HepG2 (cell line): ENCODE results near the gene AIF1. TPM values are rescaled to one million over a fixed set of nuclear protein-coding genes. Genes with fewer than 3 reads are reported as not detected.

Experiments used
- ATF1 ChIP-seq: IDR thresholded peaks from 2 replicates; pipeline ENCODE4 v1.6.1; 2016; ENCODE audit warnings: mild to moderate bottlenecking, control low read depth
- GTF2F1 ChIP-seq: fragments of 150-350 bp; IDR thresholded peaks from 2 replicates; pipeline ENCODE4 v1.6.1; 2014; ENCODE audit warnings: low read length
- GTF3A ChIP-seq: sonication (generic); formaldehyde crosslinking; conservative IDR thresholded peaks from 2 replicates; pipeline ENCODE4 v1.4.0; 2020; ENCODE audit warnings: mild to moderate bottlenecking, missing genetic modification reagents
- HNRNPK ChIP-seq: fragments of 200-400 bp; formaldehyde crosslinking; IDR thresholded peaks from 2 replicates; pipeline ENCODE4 v1.6.1; 2018; ENCODE audit warnings: low read length, low read depth, moderate library complexity, mild to moderate bottlenecking; ENCODE audit not compliant: poor library complexity, severe bottlenecking
- HOXA5 ChIP-seq: sonication (generic); formaldehyde crosslinking; IDR thresholded peaks from 2 replicates; pipeline ENCODE4 v1.4.0; 2020; ENCODE audit warnings: missing genetic modification reagents
- PHF8 ChIP-seq: sonication (generic); formaldehyde crosslinking; IDR thresholded peaks from 2 replicates; pipeline ENCODE4 v1.5.0; 2020; ENCODE audit warnings: missing genetic modification reagents
- RAD21 ChIP-seq: fragments of 450-650 bp; formaldehyde crosslinking; IDR thresholded peaks from 2 replicates; pipeline ENCODE4 v1.5.0; 2020; ENCODE audit warnings: mild to moderate bottlenecking
- SAFB2 ChIP-seq: sonication (generic); formaldehyde crosslinking; IDR thresholded peaks from 2 replicates; pipeline ENCODE4 v1.5.1; 2020; ENCODE audit warnings: missing genetic modification reagents, low read depth, mild to moderate bottlenecking, borderline replicate concordance
- SKI ChIP-seq: fragments of 450-650 bp; IDR thresholded peaks from one replicate; pipeline ENCODE4 v1.6.1; 2018; ENCODE audit warnings: mild to moderate bottlenecking; ENCODE audit not compliant: partially characterized antibody
- ZC3H13 ChIP-seq: sonication (generic); formaldehyde crosslinking; IDR thresholded peaks from 2 replicates; pipeline ENCODE4 v1.8.1; 2023; ENCODE audit warnings: mild to moderate bottlenecking, missing genetic modification reagents, moderate library complexity
- ZNF598 ChIP-seq: sonication (generic); formaldehyde crosslinking; IDR thresholded peaks from 2 replicates; pipeline ENCODE4 v1.5.1; 2020; ENCODE audit warnings: mild to moderate bottlenecking, missing genetic modification reagents, borderline replicate concordance
- polyA plus RNA-seq, 8 experiments: library from polyadenylated mRNA; depleted of rRNA in 3 of 8; stranded (reverse) in 7 of 8; unstranded in 1 of 8; fragments of >200 nt; fragmentation: Illumina TruSeq in 4 of 8; extraction: Trizol in 4 of 8; gene quantifications; 2 replicates each; pipeline versions ENCODE4 v1.2.1 to v1.2.3, GENCODE V29; 2011 to 2016; ENCODE audit warnings: low read depth in 4 of 8, missing spikeins in 1 of 8, mixed read lengths in 1 of 8; ENCODE audit not compliant: insufficient read depth in 1 of 8
- total RNA-seq, 5 experiments: library from RNA; depleted of rRNA; stranded (reverse); fragments of >200 nt; fragmentation: Illumina TruSeq; extraction: Trizol; gene quantifications; 2 replicates each; pipeline ENCODE4 v1.2.3, GENCODE V29; 2016; ENCODE audit warnings: low read depth in 1 of 5
- TF ChIP-seq, protein P1 (sequence below): sonication (generic); formaldehyde crosslinking; conservative IDR thresholded peaks from 2 replicates; pipeline ENCODE4 v1.4.0; 2020; ENCODE audit warnings: missing genetic modification reagents
- TF ChIP-seq, protein P2 (sequence below): IDR thresholded peaks from 2 replicates; pipeline ENCODE4 v1.4.0; 2020; ENCODE audit warnings: mild to moderate bottlenecking, missing genetic modification reagents
- TF ChIP-seq, protein P3 (sequence below): IDR thresholded peaks from 2 replicates; pipeline ENCODE4 v1.6.1; 2016; ENCODE audit warnings: mild to moderate bottlenecking
- TF ChIP-seq, protein P4 (sequence below): sonication (generic); formaldehyde crosslinking; IDR thresholded peaks from 2 replicates; pipeline ENCODE4 v1.8.0; 2022; ENCODE audit warnings: mild to moderate bottlenecking, missing genetic modification reagents
- TF ChIP-seq, protein P5 (sequence below): sonication (generic); formaldehyde crosslinking; IDR thresholded peaks from 2 replicates; pipeline ENCODE4 v1.4.0; 2020; ENCODE audit warnings: missing genetic modification reagents, borderline replicate concordance

Gene AIF1
- total and polyA plus RNA-seq, 2 of the 13 experiments (the other 11 are each of a cell fraction or from before 2014, with no cell fraction given), result 1.5 TPM; not detected in 1

DNA sequence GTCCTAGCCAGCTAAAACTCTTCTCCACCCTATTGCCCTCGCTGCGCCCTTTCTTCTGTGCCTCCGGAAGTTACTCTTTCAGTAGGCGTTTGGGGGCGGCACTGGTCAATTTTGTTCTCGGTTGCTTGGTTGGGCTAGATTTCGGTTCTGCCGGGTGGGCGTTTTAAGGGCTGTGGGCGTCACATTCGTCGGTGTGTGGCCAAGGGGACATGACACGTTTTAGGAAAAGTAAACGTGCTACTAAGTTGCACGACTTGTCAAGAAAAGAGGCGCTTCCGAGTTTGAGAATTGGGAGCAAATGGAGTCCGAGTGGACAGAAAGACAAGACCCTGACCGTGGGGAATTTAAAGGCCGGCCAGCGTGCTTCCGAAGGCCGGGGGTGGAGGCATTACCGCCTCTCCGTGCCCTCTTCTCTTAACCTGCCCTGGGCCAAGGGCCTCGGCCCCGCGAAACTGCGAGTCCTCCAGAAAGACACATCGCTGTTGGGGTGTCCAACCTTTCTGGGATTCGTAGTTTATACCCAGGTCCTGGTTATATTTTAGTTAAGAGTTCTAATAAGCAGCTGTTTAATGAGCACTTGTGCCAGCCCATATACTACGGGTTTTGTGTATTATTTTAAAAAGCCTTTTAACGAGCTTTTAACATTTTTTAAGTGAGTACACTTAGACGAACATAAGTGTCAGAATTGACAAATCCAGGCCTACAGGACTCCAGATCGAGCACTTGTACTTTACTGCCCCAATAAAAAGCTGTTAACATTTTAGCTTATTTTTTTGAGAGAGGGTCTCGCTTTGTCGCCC lies 38.1 kb downstream of the AIF1 start (continued):
- TF ChIP-seq, protein P1, sequence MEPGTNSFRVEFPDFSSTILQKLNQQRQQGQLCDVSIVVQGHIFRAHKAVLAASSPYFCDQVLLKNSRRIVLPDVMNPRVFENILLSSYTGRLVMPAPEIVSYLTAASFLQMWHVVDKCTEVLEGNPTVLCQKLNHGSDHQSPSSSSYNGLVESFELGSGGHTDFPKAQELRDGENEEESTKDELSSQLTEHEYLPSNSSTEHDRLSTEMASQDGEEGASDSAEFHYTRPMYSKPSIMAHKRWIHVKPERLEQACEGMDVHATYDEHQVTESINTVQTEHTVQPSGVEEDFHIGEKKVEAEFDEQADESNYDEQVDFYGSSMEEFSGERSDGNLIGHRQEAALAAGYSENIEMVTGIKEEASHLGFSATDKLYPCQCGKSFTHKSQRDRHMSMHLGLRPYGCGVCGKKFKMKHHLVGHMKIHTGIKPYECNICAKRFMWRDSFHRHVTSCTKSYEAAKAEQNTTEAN, result peak; percentile 38; the same call in 1 of the 2 replicates
- TF ChIP-seq SAFB2, result no peak
- TF ChIP-seq HOXA5, result peak; percentile 67; the same call in 1 of the 2 replicates
- TF ChIP-seq GTF2F1, result no peak
- TF ChIP-seq, protein P2, sequence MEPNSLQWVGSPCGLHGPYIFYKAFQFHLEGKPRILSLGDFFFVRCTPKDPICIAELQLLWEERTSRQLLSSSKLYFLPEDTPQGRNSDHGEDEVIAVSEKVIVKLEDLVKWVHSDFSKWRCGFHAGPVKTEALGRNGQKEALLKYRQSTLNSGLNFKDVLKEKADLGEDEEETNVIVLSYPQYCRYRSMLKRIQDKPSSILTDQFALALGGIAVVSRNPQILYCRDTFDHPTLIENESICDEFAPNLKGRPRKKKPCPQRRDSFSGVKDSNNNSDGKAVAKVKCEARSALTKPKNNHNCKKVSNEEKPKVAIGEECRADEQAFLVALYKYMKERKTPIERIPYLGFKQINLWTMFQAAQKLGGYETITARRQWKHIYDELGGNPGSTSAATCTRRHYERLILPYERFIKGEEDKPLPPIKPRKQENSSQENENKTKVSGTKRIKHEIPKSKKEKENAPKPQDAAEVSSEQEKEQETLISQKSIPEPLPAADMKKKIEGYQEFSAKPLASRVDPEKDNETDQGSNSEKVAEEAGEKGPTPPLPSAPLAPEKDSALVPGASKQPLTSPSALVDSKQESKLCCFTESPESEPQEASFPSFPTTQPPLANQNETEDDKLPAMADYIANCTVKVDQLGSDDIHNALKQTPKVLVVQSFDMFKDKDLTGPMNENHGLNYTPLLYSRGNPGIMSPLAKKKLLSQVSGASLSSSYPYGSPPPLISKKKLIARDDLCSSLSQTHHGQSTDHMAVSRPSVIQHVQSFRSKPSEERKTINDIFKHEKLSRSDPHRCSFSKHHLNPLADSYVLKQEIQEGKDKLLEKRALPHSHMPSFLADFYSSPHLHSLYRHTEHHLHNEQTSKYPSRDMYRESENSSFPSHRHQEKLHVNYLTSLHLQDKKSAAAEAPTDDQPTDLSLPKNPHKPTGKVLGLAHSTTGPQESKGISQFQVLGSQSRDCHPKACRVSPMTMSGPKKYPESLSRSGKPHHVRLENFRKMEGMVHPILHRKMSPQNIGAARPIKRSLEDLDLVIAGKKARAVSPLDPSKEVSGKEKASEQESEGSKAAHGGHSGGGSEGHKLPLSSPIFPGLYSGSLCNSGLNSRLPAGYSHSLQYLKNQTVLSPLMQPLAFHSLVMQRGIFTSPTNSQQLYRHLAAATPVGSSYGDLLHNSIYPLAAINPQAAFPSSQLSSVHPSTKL (CRISPR knock-in tag), result no peak
- TF ChIP-seq SKI, result no peak
- TF ChIP-seq, protein P3, sequence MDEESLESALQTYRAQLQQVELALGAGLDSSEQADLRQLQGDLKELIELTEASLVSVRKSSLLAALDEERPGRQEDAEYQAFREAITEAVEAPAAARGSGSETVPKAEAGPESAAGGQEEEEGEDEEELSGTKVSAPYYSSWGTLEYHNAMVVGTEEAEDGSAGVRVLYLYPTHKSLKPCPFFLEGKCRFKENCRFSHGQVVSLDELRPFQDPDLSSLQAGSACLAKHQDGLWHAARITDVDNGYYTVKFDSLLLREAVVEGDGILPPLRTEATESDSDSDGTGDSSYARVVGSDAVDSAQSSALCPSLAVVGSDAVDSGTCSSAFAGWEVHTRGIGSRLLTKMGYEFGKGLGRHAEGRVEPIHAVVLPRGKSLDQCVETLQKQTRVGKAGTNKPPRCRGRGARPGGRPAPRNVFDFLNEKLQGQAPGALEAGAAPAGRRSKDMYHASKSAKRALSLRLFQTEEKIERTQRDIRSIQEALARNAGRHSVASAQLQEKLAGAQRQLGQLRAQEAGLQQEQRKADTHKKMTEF (CRISPR knock-in tag), result no peak; the same call in 1 of the 2 replicates
- TF ChIP-seq ZNF598 (CRISPR knock-in tag), result no peak
- TF ChIP-seq, protein P4, sequence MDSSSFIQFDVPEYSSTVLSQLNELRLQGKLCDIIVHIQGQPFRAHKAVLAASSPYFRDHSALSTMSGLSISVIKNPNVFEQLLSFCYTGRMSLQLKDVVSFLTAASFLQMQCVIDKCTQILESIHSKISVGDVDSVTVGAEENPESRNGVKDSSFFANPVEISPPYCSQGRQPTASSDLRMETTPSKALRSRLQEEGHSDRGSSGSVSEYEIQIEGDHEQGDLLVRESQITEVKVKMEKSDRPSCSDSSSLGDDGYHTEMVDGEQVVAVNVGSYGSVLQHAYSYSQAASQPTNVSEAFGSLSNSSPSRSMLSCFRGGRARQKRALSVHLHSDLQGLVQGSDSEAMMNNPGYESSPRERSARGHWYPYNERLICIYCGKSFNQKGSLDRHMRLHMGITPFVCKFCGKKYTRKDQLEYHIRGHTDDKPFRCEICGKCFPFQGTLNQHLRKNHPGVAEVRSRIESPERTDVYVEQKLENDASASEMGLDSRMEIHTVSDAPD (CRISPR knock-in tag), result no peak
- TF ChIP-seq, protein P5, sequence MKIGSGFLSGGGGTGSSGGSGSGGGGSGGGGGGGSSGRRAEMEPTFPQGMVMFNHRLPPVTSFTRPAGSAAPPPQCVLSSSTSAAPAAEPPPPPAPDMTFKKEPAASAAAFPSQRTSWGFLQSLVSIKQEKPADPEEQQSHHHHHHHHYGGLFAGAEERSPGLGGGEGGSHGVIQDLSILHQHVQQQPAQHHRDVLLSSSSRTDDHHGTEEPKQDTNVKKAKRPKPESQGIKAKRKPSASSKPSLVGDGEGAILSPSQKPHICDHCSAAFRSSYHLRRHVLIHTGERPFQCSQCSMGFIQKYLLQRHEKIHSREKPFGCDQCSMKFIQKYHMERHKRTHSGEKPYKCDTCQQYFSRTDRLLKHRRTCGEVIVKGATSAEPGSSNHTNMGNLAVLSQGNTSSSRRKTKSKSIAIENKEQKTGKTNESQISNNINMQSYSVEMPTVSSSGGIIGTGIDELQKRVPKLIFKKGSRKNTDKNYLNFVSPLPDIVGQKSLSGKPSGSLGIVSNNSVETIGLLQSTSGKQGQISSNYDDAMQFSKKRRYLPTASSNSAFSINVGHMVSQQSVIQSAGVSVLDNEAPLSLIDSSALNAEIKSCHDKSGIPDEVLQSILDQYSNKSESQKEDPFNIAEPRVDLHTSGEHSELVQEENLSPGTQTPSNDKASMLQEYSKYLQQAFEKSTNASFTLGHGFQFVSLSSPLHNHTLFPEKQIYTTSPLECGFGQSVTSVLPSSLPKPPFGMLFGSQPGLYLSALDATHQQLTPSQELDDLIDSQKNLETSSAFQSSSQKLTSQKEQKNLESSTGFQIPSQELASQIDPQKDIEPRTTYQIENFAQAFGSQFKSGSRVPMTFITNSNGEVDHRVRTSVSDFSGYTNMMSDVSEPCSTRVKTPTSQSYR, result no peak
- no peak; the same call in none of the 2 replicates for TF ChIP-seq PHF8 (CRISPR knock-in tag)
- no peak; the same call in 1 of the 2 replicates for TF ChIP-seq ZC3H13
- peak; percentile 1; the same call in 1 of the 2 replicates for TF ChIP-seq ATF1 (CRISPR knock-in tag)
- no peak for TF ChIP-seq GTF3A (CRISPR knock-in tag)
- no peak for TF ChIP-seq HNRNPK
- TF ChIP-seq RAD21 (CRISPR knock-in tag), result 0 out of 2 replicates have a peak, but pooled peaks have one; percentile 7
